Measurements from ENCODE around the gene CSTF1.

Gene CSTF1

GRCh38 chr20:56358600-56359211 lies 33.7 kb upstream of the CSTF1 start, which contains the start of gene FAM210B:
FAM210B (plus strand) TSS chr20:56358974; CDS start chr20:56359006, 32 bp downstream.
- H3K27me3 ChIP-seq (replicated peaks; ENCODE audit: control insufficient read depth, insufficient read depth, low read length), result no peaks in the 10 kb centered on the region
- peak within 1 kb of the TSS; percentile 70 for H3K4me3 ChIP-seq (replicated peaks; ENCODE audit: low read depth, low read length)
- DNase-seq (ENCODE audit: extremely low read depth, insufficient read length), result peak; percentile 85
- H3K36me3 ChIP-seq (ENCODE audit: control insufficient read depth, insufficient read depth, low read length), result no peaks in the 10 kb centered on the region
- no peak for TF ChIP-seq CTCF (IDR thresholded peaks at IDR 0.05; ENCODE audit: insufficient read depth, low read length, poor library complexity, severe bottlenecking)

- Histone ChIP-seq H3K4me3 (replicated peaks; ENCODE audit: low read depth, low read length) (peak overlapping the region; percentile 70), H3K27me3 (replicated peaks; ENCODE audit: control insufficient read depth, insufficient read depth, low read length) (no peaks in the 10 kb centered on the region; the same call in 1 of the 2 replicates), H3K36me3 (ENCODE audit: control insufficient read depth, insufficient read depth, low read length) (no peaks in the 10 kb centered on the region)
- no peak for TF ChIP-seq CTCF (IDR thresholded peaks at IDR 0.05; ENCODE audit: insufficient read depth, low read length, poor library complexity, severe bottlenecking)
- no peak for DNase-seq (ENCODE audit: extremely low read depth, insufficient read length)
Measured at GRCh38 chr20:56359212-56360132, 33.0 kb upstream of the CSTF1 start.

- no peak for DNase-seq (ENCODE audit: extremely low read depth, insufficient read length)
- Histone ChIP-seq H3K4me3 (replicated peaks; ENCODE audit: low read depth, low read length) (no peak overlapping the region), H3K36me3 (ENCODE audit: control insufficient read depth, insufficient read depth, low read length) (no peaks in the 10 kb centered on the region), H3K27me3 (replicated peaks; ENCODE audit: control insufficient read depth, insufficient read depth, low read length) (no peaks in the 10 kb centered on the region; the same call in 1 of the 2 replicates)
- no peak for TF ChIP-seq CTCF (IDR thresholded peaks at IDR 0.05; ENCODE audit: insufficient read depth, low read length, poor library complexity, severe bottlenecking)
Measured at GRCh38 chr20:56360133-56360907, 32.1 kb upstream of the CSTF1 start.

- DNase-seq (ENCODE audit: extremely low read depth, insufficient read length), result no peak
- H3K4me3 ChIP-seq (replicated peaks; ENCODE audit: low read depth, low read length), result no peak overlapping the region
- no peaks in the 10 kb centered on the region; the same call in 1 of the 2 replicates for H3K27me3 ChIP-seq (replicated peaks; ENCODE audit: control insufficient read depth, insufficient read depth, low read length)
- H3K36me3 ChIP-seq (ENCODE audit: control insufficient read depth, insufficient read depth, low read length), result no peaks in the 10 kb centered on the region
- no peak for TF ChIP-seq CTCF (IDR thresholded peaks at IDR 0.05; ENCODE audit: insufficient read depth, low read length, poor library complexity, severe bottlenecking)
Measured at GRCh38 chr20:56360908-56361205, 31.6 kb upstream of the CSTF1 start.

GRCh38 chr20:56361900-56362299 lies 30.5 kb upstream of the CSTF1 start:
- no peaks in the 10 kb centered on the region; the same call in 1 of the 2 replicates for H3K27me3 ChIP-seq (replicated peaks; ENCODE audit: control insufficient read depth, insufficient read depth, low read length)
- TF ChIP-seq CTCF (IDR thresholded peaks at IDR 0.05; ENCODE audit: insufficient read depth, low read length, poor library complexity, severe bottlenecking), result no peak
- no peak overlapping the region for H3K4me3 ChIP-seq (replicated peaks; ENCODE audit: low read depth, low read length)
- no peak for DNase-seq (ENCODE audit: extremely low read depth, insufficient read length)
- no peaks in the 10 kb centered on the region for H3K36me3 ChIP-seq (ENCODE audit: control insufficient read depth, insufficient read depth, low read length)

Measured in GM06990 (cell line).